HG03039 (cell line): Measurements from ENCODE around the gene VAMP7.
"Not testable (repeated sequence)": the region's sequence is repeated elsewhere in the genome, so short reads cannot be mapped to it uniquely, and the experiment has no call there.

ENCODE experiments used
- ATAC-seq: cut with Tn5 transposase; IDR thresholded peaks from one replicate; pipeline ENCODE4 v1.9.1; 2021; ENCODE audit warnings: mild to moderate bottlenecking, moderate library complexity; ENCODE audit not compliant: unreplicated experiment

The VAMP7 gene

GRCh38 chrX:155900765-155901164, 19.6 kb downstream of the VAMP7 start:
- no peak for ATAC-seq

DNA sequence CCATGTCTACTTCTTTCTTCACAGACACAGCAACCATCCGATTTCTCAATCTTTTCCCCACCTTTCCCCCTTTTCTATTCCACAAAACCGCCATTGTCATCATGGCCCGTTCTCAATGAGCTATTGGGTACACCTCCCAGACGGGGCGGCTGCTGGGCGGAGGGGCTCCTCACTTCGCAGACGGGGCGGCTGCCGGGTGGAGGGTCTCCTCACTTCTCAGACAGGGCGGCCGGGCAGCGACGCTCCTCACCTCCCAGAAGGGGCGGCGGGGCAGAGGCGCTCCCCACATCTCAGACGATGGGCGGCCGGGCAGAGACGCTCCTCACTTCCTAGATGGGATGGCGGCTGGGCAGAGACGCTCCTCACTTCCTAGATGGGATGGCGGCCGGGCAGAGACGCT, 26.5 kb downstream of the VAMP7 start:
- not testable (repeated sequence) for ATAC-seq

- ATAC-seq: no peak
Measured at GRCh38 chrX:155923200-155923599, 42.1 kb downstream of the VAMP7 start.

DNA sequence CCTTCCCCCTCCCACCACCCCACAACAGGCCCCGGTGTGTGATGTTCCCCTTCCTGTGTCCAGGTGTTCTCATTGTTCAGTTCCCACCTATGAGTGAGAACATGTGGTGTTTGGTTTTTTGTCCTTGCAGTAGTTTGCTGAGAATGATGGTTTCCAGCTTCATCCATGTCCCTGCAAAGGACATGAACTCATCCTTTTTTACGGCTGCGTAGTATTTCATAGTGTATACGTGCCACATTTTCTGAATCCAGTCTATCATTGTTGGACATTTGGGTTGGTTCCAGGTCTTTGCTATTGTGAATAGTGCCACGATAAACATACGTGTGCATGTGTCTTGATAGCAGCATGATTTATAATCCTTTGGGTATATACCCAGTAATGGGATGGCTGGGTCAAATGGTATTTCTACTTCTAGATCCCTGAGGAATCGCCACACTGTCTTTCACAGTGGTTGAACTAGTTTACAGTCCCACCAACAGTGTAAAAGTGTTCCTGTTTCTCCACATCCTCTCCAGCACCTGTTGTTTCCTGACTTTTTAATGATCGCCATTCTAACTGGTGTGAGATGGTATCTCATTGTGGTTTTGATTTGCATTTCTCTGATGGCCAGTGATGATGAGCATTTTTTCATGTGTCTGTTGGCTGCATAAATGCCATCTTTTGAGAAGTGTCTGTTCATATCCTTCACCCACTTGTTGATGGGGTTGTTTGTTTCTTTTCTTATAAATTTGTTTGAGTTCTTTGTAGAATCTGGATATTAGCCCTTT, 49.9 kb downstream of the VAMP7 start:
- ATAC-seq: not testable (repeated sequence)

- no peak for ATAC-seq
Measured at GRCh38 chrX:155938132-155938531, 57.0 kb downstream of the VAMP7 start.

- no peak for ATAC-seq
Measured at GRCh38 chrX:155949098-155949497, 68.0 kb downstream of the VAMP7 start.

- no peak for ATAC-seq
Measured at GRCh38 chrX:155951237-155951789, 70.2 kb downstream of the VAMP7 start.

DNA sequence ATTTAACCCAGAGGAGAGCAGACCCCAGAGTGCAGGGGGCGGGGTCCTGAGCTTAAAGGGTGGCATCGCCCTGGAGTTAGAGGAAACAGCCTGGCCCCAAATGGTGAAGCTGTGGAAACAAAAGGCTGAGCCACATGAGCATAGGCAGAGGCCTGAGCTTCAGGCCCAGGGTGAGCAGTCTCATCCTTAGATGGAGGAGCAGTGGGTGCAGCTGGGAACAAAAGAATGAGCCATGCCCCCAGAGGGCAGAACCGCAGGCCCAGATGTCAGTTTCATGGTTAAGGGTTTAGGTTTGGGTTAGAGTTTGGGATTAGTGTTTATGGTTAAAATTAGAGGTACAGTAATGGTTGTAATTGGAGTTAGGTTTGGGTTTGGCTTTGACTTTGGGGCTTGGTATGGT, 71.9 kb downstream of the VAMP7 start:
- ATAC-seq: no peak

DNA sequence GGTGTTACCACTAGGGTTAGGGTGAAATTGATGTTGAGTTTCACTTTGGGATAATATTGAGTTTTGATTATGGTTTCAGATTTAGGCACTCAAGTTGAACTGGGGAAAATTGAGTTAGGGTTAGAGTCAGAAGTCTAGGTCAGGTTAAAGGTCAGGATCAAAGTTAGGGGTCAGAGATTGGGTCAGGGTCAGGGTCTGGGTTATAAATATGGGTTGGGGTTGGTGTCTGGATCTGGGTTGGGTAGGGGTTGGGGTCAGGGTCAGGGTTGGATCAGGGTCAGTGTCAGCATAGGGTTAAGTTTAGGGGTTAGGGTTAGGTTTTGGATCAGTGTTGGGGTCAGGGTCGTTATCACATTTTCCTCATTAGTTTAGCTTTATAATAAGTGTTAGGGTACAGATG, 73.6 kb downstream of the VAMP7 start:
- ATAC-seq: no peak

GRCh38 chrX:155956099-155956498, 75.0 kb downstream of the VAMP7 start:
- ATAC-seq: no peak

DNA sequence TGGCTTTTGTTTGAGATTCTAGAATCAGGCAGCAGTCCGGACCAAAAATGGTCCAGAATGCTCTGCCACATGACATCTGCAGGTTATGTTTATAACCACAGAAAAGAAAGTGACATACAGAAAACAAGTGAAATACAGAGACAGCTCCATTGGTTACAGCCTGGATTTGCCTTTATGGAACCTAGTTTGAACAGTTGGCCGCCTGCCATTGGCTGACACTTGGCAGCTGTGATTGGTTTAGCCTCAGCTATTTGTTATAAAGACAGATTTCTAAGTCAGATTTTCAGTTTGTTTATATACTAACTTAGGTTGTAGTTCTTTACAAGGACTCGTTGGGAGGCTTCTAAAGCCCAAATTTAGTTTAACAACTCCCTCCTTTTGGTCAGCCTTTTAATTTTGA, 75.5 kb downstream of the VAMP7 start:
- no peak for ATAC-seq

- no peak for ATAC-seq
Measured at GRCh38 chrX:155957843-155958242, 76.7 kb downstream of the VAMP7 start.

- no peak for ATAC-seq
Measured at GRCh38 chrX:155959018-155959587, 78.0 kb downstream of the VAMP7 start.

DNA sequence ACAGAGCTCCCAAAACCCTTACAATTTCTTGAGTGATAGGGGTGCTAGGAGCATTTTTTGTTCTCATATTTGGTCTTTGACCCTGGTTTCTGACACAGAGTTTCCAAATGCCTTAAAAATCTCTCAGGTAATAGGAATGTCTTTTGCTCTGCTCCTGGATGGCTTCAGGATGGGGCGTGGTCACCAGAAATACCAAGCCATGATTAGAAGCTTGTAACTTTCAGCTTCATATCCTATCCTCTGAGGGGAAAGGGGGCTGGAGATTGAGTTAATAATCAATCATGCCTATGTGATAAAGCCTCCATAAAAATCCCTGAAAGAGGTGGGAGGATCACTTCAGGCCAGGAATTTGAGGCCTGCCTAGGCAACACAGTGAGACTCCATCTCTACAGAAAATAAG, 81.8 kb downstream of the VAMP7 start:
- no peak for ATAC-seq

DNA sequence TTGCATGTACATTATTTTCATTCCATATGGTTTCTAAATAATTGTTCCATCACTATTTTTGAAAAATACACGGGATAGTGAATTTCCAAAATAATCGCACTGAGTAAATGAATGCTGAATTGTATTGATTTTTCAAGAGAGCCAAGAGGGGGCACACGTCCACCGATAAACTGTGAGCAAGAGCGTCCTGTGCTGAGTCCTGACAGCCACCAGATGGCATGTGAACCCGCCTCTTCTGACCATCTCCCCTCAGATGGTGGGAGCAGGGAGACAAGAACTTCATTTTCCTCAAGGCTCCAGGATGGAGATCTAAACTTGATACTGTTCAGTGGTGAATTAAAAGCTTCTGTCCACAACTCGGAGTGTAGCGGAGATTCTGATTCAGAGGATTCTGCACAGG, 85.7 kb downstream of the VAMP7 start:
- no peak for ATAC-seq

DNA sequence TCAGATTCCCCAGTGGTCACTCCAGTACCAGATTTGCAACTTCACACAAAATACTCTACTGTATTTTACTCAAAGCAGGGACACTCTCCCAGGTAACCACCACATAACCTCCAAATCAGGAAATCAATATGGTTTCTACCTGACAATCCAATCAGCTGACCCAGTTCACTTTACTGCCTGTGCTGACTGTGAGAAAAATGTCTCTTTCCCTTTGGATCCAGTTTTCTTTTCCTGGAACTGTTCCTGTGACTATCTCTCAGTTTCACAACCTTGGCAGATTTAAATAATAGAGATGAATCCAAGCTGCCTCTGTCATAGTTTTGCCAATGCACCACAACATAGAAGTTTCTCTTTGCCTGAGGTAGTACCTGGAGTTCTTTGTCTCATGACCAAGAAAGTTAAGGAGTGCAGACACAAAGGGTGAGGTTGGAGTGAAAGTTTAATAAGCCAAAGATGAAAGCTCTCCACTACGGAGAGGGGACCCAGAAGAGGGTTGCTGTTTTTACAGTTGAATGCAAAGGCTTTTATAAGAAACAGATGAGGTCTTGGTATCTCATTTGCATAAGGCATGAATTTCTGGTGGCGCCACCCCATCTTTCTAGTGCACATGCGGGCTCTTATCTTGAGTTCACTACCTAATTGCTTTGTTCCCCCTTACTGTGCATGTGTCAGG, 86.6 kb downstream of the VAMP7 start:
- ATAC-seq: no peak

- no peak for ATAC-seq
Measured at GRCh38 chrX:155968326-155968661, 87.1 kb downstream of the VAMP7 start.

GRCh38 chrX:155968791-155969190, 87.6 kb downstream of the VAMP7 start:
- no peak for ATAC-seq

DNA sequence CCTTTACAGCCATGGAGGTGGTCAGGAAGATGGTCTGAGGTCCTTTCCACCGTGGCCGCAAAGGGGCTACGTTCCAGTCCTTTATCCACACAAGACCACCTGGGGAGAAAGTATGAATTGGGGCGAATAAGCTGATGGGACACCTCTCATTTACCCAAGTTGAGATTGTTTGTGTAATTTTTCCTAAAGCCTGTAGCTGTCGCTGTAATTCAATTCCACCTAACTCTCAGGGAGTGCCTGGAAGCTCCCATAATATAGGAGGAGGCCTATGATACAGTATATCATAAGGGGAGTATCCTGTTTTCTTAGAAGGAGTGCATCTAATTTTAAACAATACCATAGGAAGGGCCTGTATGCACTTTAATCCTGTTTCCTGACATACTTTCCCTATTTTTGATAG, 90.5 kb downstream of the VAMP7 start:
- ATAC-seq: not testable (repeated sequence)

DNA sequence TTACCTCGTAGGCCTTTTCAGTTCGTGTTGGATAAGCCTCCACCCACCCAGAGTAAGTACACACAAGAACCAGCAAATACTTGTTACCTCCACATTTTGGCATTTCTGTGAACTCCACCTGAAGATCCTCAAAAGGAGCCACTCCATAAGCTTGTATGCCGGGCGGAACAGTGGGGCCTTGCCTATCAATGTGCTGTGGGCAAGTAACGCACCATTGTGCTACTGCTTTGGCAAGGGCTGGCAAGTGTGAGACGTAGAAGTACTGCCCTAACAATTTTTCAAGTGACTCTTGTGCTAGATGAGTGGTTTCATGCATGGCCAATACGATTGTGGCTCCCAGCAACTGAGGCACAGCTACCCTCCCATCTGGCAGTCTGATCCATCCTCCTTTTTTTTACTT, 91.1 kb downstream of the VAMP7 start:
- ATAC-seq: not testable (repeated sequence)

- no peak for ATAC-seq
Measured at GRCh38 chrX:155983326-155983725, 102.2 kb downstream of the VAMP7 start.

DNA sequence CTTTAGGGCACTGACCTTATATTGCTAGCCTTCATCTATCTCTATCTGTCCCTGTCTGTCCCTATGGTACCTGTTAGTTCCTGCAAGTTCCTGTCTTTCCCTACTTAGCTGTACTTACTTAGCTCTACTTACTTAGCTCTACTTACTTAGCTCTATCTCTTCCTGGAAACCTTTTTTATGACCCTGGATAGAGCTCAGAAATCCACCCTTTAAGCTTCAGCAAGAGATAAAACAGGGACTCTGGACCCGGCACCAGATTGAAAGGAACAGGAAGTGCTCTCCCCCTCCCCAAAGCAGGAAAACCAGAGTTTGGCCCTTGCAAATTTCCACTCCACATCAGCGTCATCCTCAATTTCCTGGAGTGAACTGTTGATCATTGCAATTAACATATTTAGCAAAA, 104.1 kb downstream of the VAMP7 start:
- no peak for ATAC-seq
